ENCODE data around the gene TCP10L.
"Not testable (repeated sequence)": the region's sequence is repeated elsewhere in the genome, so short reads cannot be mapped to it uniquely, and the experiment has no call there.

TCP10L gene

DNA sequence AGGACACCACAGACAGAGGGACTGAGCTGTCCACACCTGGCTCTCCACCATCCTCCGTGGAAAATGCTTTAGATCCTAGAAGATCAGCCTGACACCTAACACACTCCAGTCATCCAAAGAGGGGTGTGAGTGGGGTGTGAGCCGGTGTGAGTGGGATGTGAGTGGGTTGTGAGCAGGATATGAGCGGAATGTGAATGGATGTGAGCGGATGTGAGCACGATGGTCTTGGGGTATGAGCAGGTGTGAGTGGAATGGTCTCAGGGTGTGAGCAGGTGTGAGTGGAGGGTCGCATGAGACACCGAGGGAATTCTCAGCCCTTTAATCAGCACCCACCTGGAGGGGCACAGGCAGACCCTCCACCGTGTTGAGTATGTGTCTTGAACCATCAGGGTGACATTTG, 851 bp downstream of the TCP10L start:
- DNase-seq, result no peak

DNA sequence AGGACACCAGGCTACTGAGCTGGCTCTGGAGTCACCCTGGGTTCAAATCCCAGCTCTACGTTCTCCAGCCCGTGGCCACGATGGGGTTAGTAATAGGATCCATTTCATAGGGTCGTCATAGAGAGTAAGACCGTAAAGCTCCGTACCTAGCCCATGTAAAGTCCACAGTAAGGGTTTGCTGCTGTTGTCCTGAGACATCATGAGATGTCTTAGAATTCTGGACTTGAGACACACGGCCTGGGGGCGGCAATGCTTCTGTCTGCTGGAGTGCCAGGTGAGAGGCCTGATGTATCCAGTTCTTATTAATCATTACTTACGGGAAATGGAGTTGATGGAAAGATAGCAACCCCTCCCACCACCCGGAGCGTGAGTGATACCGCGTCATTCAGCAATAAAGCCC, 3.6 kb downstream of the TCP10L start:
- no peak for DNase-seq

DNA sequence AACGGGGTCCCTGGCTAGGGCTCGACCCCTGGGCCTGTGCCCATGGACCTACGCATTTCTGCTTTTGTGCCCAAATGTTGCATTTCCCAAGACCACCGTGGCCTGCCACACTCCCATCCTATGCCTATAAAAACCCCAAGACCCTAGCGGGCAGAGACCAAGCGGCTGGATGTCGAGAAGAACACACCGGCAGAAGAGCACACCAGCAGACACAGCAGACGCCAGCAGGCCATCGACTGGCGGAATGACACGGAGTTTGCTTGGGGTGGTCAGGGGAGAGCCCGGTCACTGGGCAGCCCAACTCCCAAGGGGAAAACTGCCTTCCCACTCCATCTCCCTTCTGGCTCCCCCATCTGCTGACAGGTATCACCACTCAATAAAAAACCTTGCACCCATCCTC, 4.4 kb downstream of the TCP10L start:
- DNase-seq, result no peak

DNA sequence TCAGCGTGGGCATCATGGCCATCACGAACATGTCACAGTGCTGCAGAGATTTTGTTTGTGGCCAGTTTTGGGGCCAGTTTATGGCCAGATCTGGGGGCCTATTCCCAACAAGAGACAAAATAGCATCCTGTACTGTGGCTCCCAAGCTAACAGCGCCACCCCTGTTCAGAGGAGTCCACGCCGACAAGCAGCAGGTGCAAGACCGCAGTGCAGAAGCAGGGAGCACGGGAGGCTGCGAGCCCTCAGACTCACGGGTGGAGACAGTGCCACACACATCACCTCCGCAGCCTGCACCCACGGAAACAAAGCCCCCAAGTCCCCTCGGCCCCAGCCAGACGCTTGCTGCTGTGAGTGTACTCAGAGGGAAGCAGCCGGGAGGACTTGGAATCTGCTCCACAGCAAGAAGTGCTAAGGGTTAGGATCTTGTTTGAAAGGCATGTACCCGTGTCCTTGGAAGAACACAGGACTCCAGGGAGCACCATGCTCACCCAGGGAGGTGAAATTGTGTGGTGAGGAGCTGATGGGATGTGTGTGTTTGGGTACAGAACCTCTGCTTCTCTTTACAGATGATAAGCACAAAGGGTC, 7.1 kb downstream of the TCP10L start:
- no peak for DNase-seq

DNA sequence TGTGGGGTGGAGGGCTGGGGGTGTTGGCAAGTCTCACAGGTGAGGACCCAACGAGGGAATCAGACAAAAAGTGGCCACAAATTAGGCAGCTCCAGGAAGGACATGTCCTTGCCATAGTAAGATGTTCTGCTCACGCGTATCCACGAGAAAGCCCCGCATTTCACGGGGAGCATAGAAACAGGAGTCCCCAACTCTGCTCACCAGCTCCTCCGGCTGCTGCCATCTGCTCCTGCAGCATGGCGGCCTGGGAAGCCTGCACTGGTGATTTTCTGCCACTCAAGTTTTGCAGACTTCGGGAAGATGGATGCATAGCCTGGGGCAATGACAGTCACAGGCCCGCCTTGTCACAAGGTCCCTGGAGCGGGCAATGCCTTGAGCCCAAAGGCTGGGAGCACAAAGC, 9.3 kb downstream of the TCP10L start:
- DNase-seq, result no peak

DNA sequence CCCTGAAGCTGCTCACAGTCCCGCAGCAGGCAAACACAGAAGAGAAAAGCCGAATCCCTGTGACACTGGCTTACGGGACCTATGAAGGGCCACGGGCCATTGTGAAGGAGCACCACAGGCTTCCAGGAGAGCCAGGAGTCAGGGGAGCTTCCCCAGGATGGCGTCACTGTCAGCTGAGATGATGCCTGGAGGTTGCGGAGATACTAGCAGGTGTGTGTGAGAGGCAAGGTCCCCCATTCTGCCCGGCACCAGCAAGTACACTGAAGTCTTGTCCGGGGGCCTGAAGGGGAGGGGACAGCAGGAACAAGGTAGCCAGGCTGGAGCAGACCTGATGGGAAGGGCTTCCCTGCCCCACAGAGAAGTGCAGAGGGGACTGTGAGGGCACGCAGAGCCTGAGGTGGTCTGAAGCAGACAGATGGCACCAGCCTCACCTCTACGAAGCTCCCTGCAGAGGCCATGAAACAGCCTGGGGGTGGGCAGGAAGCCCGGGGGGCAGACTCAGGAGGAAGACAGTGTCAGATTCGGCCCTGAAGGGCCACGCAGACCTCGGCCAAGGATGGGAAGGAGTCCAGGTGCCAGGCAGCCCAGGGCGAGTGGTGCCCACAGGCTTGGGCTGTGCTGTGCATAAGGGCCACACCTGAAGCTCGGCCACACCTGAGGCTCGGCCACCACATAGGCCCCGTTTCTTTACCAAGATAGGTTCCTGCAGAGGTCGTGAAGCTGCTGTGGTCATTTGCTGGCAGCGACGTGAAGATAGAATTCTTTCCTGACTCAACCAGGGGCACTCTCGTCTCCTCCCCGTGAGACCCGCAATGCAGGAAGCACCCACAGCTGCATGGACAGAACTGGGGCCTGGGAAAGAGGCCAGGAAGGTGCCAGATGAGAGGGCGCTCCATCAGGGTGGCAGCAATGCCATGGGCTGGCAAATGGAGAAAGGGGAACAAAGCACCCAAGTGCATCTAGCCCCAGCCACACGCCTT, 10.1 kb downstream of the TCP10L start:
- no peak for DNase-seq

DNA sequence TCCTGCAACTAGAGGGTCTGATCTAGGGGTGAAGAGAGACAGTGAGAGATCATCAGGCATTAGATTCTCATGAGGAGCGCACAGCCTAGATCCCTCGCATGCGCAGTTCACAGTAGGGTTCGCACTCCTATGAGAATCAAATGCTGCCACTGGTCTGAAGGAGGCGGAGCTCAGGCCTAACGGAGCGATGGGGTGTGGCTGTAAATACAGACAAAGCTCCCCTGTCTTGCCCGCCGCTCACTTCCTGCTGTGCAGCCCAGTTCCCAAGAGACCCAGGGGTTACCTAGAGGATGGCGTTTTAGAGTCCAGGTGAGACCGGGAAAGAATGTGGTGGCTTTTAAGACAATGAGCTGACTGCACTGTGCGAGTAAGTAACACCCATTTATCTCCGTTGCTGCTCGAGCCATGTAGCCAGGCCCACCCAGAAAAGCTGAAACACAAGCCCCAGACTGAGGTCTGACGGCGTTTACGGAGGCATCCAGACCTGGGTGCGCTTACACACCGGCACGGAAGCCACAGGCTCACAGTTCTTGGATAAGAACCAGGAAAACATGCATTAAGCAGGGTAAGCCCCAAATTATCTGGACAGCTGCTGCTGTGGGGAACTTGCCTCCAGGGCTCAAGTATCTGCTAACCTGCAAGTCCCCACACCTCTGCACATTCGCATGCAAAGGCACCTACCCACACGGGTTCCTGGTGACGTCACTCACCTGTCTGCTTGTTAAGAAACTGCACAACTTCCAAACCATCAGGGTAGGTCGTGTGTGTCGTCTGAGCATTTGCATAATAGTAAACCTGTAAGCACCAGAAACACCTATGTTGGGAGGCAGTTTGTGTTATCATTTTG, 12.5 kb downstream of the TCP10L start:
- DNase-seq, result peak in 1 of 2 experiments; percentile 10

DNA sequence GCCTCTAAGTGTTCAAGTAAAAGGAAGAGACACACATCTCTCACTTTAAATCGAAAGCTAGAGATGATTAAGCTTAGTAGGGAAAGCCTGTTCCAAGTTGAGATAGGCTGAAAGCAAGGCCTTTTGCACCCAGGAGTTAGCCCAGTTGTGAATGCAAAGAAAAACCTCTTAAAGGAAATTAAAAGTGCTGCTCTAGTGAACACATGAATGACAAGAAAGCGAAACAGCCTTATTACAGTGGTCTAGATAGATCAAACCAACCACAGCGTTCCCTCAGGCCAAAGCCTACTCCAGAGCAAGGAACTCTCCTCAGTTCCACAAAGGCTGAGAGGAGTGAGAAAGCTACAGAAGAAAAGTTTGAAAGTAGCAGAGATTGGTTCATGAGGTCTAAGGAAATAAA, 14.9 kb downstream of the TCP10L start:
- no peak for DNase-seq

DNA sequence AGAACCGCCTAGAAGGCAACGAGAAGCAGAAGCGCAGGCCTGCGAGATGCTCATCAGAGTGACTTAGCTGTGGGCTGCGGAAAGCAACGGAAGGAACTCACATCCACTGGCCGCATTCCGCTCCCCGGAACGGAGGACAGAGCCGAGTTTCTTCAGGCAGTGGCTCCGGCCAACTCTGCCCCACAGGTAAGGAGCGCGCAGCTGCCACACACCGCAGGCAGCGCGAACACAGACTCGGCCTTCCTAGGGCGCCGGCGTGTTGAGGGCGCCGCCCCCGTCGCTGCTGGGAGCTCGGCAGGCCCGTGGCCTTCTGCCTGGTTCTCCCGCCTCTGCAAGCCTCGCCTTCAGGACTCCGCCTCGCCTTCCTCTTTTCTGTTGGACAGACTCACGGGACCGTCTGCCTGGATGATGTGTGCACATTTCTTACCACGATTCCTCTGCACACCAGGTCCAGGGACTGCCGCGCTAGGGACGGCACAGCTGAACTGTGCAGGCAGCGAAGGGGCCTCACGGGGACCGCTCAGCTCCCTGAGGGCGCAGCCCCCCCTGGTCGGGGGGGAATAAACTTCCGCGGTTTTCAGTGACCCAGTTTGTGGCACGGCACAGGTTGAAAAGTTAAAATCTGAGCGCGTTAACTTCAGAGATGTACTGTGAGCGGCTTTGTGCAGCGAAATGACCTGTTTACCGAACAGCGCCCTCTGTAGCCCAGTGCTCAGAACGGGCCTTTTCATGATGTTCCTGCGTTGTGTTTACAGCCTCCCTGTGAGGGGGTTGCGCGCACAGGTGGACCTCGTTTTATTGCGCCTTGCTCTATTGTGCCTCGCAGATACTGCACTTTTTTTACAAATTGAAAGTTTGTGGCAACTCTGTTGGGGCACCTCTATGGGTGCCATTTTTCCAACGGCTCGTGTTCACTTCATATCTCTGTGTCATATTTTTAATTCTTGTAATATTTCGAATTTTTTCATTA, 15.8 kb downstream of the TCP10L start:
- peak; percentile 76 to 89 for DNase-seq

DNA sequence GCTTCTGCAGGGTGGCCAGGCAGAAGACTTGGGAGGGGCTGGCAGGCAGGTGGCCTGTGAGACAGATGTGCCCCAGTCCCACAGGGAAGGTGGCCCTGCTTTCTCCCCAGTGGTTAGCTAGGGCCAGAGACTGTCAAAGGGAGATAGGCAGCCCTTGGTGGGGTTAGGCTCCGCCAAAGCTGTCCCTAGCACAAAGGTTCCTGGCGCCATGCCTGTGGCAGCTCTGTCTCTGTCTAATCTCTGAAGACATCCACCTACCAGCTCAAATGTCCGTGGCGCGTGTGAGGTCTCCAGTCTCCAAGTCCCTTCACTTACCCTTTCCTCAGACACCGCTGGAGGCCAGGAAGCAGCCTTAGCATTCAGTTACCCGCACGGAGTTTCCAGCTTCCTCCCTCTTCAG, 17.7 kb downstream of the TCP10L start:
- DNase-seq, result no peak

DNA sequence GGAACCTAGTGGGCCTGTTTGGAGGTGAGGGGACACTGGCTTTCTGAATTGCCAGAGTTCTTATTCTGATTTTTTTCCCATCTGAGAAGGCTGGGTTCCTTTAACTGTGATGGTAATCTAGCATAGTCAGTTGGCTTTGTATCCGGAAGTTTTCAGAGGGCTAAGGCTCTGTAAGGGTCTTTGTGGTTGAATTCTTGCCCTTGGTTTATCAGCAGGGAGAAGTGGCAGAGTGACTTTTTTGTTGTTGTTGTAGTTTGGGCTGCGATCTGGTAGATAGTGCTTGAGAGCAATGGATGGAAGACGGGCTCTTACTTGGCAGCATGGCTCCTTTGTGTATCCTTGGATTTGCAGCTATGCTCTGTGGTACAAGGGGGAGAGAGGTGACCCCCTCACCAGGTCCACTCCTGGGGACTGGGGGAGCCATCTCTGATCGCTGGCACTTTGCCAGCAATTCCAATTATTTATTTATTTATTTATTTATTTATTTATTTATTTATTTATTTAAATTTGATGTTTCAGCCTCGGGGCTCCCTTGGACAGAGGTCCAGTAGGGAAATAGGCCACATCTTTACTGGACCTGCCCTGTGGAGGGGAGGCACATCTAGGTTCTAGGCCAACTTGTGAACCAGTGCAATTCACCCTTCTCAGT, 18.5 kb downstream of the TCP10L start:
- DNase-seq, result no peak

DNA sequence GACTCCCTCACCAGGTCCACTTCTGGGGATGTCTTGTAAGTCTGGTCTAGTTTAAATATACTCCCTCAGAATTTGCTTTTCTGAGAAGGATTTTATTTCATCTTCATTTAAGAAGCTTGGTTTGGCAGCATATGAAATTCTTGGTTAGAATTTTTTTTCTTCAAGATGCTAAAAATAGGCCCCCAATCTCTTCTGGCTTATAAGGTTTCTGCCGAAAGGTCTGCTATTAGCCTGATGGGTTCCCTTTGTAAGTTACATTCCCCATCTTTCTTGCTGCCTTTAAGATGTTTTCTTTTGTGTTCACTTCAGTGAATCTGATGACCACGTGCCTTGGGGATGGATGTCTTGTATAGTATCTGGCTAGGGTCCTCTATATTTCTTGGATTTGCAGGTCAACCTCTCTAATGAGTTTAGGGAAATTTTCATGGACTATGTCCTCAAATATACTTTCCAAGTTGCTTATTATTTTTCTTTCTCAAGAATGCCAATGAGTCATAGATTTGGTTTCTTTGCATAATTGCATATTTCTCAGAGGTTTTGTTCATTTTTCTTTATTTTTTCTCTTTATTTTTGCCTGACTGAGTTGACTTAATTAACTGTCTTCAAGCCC, 19.4 kb downstream of the TCP10L start:
- no peak for DNase-seq

DNA sequence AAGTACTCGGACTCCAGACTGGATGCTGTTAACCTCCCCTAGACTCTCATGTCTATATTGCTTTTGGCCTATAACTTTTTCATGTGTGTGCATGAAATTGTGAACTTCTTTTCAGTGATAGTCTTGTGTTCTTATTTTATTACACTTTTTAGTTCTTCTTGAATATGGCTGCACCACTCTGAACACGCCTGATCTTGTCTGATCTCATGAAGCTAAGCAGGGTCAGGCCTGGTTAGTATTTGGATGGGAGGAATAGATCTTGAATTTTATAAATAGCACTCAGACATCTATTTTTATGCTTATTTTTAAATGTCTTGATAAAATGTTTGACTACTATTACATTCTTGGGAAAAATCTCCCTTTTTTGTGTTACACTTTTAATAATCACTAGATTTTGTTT, 22.4 kb downstream of the TCP10L start:
- no peak for DNase-seq

DNA sequence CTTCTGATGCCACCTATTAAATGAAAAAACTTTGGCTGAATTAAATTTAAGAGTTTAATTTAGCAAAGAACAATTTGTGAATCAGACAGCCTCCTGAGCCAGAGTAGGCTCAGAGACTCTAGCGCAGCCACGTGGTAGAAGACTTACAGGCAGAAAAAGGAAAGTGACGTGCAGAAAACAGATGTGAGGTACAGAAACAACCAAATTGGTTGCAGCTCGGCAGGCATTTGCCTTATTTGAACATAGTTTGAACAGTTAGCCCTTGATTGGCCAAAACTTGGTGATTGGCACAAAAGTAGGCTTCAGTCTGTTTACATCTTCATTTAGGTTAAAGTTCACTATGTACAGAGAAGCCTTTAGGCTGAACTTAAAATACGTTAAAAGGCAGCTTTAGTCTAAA, 22.9 kb downstream of the TCP10L start:
- no peak for DNase-seq

DNA sequence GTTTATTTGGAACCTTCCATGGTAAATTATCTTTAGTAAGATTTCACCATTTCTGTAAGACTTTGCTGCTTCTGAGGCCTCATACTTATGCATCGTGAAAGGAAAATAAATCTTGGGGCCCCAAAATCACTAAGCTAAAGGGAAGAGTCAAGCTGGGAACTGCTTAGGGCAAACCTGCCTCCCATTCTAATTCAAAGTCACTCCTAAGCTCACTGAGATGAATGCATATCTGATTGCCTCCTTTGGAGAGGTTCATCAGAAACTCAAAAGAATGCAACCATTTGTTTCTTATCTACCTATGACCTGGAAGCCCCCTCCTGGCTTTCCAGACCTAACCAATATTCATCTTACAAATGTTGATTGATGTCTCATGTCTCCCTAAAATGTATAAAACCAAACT, 23.8 kb downstream of the TCP10L start:
- not testable (repeated sequence) for DNase-seq

DNA sequence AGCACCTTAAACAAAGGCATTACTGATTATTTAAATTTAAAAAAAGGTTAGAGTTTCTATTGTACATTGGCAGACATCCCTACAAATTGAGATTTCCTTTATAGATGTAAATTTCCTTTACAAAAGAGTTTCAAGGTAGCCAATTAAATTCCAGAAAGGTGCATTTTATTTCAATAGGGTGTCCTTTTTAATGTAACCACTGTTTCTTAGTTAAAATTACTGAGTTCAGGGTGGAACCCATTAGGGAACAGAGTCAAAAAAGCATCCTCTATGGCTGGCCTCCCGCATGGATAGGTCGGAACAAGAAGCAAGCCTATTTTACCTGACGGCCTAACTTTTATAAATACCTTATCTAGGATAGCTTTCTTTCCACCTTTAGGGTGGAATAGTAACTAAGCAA, 24.4 kb downstream of the TCP10L start:
- no peak for DNase-seq

DNA sequence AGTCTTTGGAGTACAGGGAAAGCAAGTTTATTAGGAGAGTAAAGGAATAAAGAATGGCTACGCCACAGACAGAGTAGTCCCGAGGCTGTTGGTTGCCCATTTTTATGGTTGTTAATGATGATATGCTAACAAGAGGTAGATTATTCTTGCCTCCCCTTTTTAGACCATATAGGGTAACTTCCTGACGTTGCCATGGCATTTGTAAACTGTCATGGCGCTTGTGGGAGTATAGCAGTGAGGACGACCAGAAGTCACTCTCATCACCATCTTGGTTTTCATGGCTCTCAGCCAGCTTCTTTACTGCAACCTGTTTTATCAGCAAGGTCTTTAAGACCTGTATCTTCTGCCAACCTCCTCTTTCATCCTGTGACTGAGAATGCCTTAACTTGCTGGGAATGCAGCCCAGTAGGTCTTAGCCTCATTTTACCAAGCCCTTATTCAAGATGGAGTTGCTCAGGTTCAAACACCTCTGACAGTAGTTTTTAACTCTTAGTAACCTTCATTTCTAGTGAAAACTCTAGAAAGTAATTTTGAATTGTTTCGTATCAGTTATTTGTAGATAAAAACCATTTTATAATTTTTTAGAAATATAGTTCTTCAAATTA, 26.2 kb downstream of the TCP10L start:
- no peak for DNase-seq

DNA sequence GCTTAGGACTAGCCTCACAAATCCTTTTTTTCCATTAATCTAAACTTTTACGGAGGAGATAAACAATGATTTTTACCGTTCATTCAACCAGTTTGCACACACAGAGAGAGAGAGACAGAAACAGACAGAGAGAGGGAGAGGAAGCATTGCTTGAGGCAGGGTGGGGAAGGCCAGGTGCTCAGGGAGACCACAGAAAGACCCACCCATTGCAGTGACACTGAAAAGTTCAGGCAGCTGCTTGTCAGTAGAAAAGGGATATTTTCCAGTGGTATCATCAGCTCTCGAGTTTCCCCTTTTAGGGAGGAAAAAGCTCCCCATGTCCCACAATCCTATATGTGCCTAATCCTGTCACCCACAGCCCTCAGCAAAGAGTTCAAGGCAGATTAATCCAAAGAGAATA, 27.2 kb downstream of the TCP10L start:
- no peak for DNase-seq

DNA sequence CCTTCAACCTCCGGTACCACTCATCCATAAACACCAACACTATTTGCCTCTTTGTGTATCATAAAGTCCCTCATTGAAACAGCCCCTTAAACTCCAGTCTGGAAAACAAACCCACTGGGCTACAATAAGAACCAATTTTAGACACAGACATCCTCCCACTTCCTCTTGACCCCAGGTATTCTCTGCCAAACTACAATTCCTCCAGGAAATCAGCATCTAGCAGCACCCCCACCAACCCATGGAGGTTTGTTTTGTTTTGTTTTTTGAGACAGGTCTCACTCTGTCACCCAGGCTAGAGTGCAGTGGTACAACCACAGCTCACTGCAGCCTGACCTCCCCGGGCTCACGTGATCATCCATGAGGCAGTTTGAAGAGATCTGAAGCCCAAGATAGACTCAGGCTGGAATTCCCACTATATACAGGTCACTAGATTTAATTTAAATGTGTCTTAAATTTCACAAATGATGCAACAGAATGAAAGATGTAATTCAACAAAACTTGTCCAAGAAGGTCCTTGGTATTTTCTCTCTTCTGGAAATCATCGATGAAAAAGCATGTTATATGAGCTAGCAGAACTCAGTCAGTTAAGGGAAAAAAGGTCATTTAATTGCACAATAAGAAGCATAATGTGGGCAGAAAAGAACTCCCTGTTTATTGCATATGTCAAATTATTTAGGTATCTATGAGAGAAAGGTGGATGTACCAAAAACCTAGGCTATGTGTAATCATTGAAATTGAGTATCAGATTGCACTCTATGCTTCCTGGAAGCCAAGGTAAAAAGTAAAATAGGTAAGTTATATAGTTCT, 30.3 kb downstream of the TCP10L start:
- DNase-seq, result no peak

DNA sequence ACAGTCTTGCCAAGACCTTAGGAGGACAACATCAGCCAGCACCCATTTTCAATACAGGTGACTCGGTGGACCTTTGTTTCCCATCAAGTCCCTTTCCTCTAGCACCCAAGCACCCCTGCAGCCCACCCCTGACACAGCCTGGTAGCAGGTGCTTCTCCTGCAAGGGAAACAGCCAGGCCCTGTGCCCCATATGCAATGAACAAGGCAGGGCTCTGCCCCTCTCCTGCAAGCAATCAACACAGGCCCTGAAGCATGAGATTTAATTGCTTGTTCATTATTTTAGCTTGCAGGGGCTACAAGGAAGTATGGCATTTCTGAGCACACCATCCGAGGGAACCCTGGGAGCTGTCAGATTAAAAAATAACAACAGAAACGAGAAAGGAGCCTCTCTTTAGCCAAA, 35.4 kb downstream of the TCP10L start:
- no peak for DNase-seq

Data from NCI-H524 (cell line).